Sigmoid colon (tissue), 7 donors: ENCODE results near the gene TPRKB. TPM values are rescaled to one million over a fixed set of nuclear protein-coding genes. Genes with fewer than 3 reads are reported as not detected.
"Not testable (repeated sequence)": the region's sequence is repeated elsewhere in the genome, so short reads cannot be mapped to it uniquely, and the experiment has no call there.

Experiments used
- DNase-seq: peaks from one replicate; pipeline ENCODE4 v3.0.0-alpha.2; 2019
- H3K27ac ChIP-seq, 4 donors: fragments of 200-600 bp; sonication (generic); one replicate each; pipeline ENCODE4 v1.5.1; 2016 to 2019; ENCODE audit warnings: mild to moderate bottlenecking in 1 of 4
- H3K27me3 ChIP-seq, 3 donors: fragments of 200-600 bp; sonication (generic); one replicate each; pipeline ENCODE4 v1.5.1; 2019; ENCODE audit warnings: mild to moderate bottlenecking in 1 of 3
- H3K36me3 ChIP-seq, 4 donors: fragments of 200-600 bp; sonication (generic); one replicate each; pipeline ENCODE4 v1.5.1; 2016 to 2019
- H3K4me1 ChIP-seq, 4 donors: fragments of 200-600 bp; sonication (generic); one replicate each; pipeline ENCODE4 v1.5.1; 2017 to 2019
- H3K4me3 ChIP-seq, 4 donors: fragments of 200-600 bp; sonication (generic); one replicate each; pipeline ENCODE4 v1.5.1; 2017 to 2019; ENCODE audit warnings: mild to moderate bottlenecking in 2 of 4, moderate library complexity in 1 of 4
- H3K9me3 ChIP-seq, 4 donors: fragments of 200-600 bp in 3 of 4; sonication (generic) in 3 of 4; one replicate each; pipeline versions ENCODE4 v1.5.1 to v1.6.1; 2013 to 2019
- CTCF ChIP-seq, 4 experiments: fragments of 450-650 bp in 3 of 4; fragments of 200-600 bp in 1 of 4; IDR thresholded peaks; one replicate each; pipeline ENCODE4 v1.5.1; 2016 to 2019; ENCODE audit warnings: antibody characterized with exemption in 4 of 4, mild to moderate bottlenecking in 3 of 4, moderate library complexity in 2 of 4
- EP300 ChIP-seq, 4 donors: sonication (generic); formaldehyde crosslinking; IDR thresholded peaks; one replicate each; pipeline ENCODE4 v1.6.1; 2017; ENCODE audit warnings: antibody characterized with exemption in 4 of 4
- POLR2A ChIP-seq, 2 donors: fragments of 450-650 bp; IDR thresholded peaks; one replicate each; pipeline ENCODE4 v1.6.1; 2016; ENCODE audit warnings: antibody characterized with exemption in 2 of 2, mild to moderate bottlenecking in 2 of 2, moderate library complexity in 2 of 2
- POLR2AphosphoS5 ChIP-seq, 4 donors: sonication (generic); formaldehyde crosslinking; IDR thresholded peaks; one replicate each; pipeline ENCODE4 v1.6.1; 2017; ENCODE audit warnings: antibody characterized with exemption in 4 of 4
- WGBS, 2 donors: extraction: QIAGEN DNeasy Blood & Tissue Kit; methylation state at CpG; one replicate each; pipeline ENCODE4 v1.1.7; 2013; 5-methylcytosine and 5-hydroxymethylcytosine counted together
- intact Hi-C: fragments of 100-400 bp; cut with DNase I; formaldehyde crosslinking; loops from one replicate; pipeline ENCODE4 v1.15.1; 2023
- polyA plus RNA-seq, 3 donors: library from polyadenylated mRNA; stranded (reverse); fragments of 200-250 nt; gene quantifications; one replicate each; pipeline ENCODE4 v1.2.3, GENCODE V29; 2013
- total RNA-seq, 4 donors: library from RNA; depleted of rRNA; stranded (reverse); fragments of >200 nt; gene quantifications; one replicate each; pipeline ENCODE4 v1.1.0, GENCODE V29; 2016
- donor health status: healthy with polysubstance abuse.
- donor health status: Bipolar disorder and iron deficiency.
- donor health status: healthy.

TPRKB gene
- total and polyA plus RNA-seq, 7 donors: 19.0 to 86.2 (median 45.9) TPM

GRCh38 chr2:73705091-73705490 is 32.1 kb downstream of the TPRKB start:
- TF ChIP-seq CTCF (IDR thresholded peaks at IDR 0.05) (no peak), POLR2AphosphoS5 (IDR thresholded peaks at IDR 0.05) (no peak), EP300 (IDR thresholded peaks at IDR 0.05) (no peak), POLR2A (IDR thresholded peaks at IDR 0.05) (no peak)
- H3K4me1 ChIP-seq: no peaks in the 10 kb centered on the region
- H3K27me3 ChIP-seq: no peaks in the 10 kb centered on the region
- H3K9me3 ChIP-seq: no peaks in the 10 kb centered on the region
- no peak overlapping the region for H3K4me3 ChIP-seq
- DNase-seq: no peak
- intact Hi-C loops: no loop called here
- 87 to 96% methylated on average over 7 of the region's 7 CpGs for WGBS, 2 donors
- H3K36me3 ChIP-seq: no peaks in the 10 kb centered on the region
- H3K27ac ChIP-seq: no peak overlapping the region

- 56 to 72% methylated on average over 6 of the region's 6 CpGs for WGBS, 2 donors
- H3K4me1 ChIP-seq: no peaks in the 10 kb centered on the region
- no peak for DNase-seq
- no peak overlapping the region for H3K4me3 ChIP-seq
- no peak for TF ChIP-seq EP300 (IDR thresholded peaks at IDR 0.05)
- no peak for TF ChIP-seq POLR2A (IDR thresholded peaks at IDR 0.05)
- no peak for TF ChIP-seq POLR2AphosphoS5 (IDR thresholded peaks at IDR 0.05)
- TF ChIP-seq CTCF (IDR thresholded peaks at IDR 0.05): no peak
- no peaks in the 10 kb centered on the region for H3K36me3 ChIP-seq
- H3K27me3 ChIP-seq: no peaks in the 10 kb centered on the region
- H3K27ac ChIP-seq: no peak overlapping the region
- intact Hi-C loops: no loop called here
- H3K9me3 ChIP-seq: no peaks in the 10 kb centered on the region
These were observed 32.9 kb downstream of the TPRKB start for GRCh38 chr2:73704285-73704684.

GRCh38 chr2:73703675-73704074 is 33.5 kb downstream of the TPRKB start:
- no peak for TF ChIP-seq POLR2AphosphoS5 (IDR thresholded peaks at IDR 0.05)
- TF ChIP-seq EP300 (IDR thresholded peaks at IDR 0.05): no peak
- no peak for TF ChIP-seq CTCF (IDR thresholded peaks at IDR 0.05)
- TF ChIP-seq POLR2A (IDR thresholded peaks at IDR 0.05): no peak
- Histone ChIP-seq H3K27ac (no peak overlapping the region), H3K27me3 (no peaks in the 10 kb centered on the region), H3K36me3 (no peaks in the 10 kb centered on the region), H3K4me3 (no peak overlapping the region), H3K9me3 (no peaks in the 10 kb centered on the region), H3K4me1 (no peaks in the 10 kb centered on the region)
- intact Hi-C loops: no loop called here
- no peak for DNase-seq
- 89 to 98% methylated on average over 5 of the region's 5 CpGs for WGBS, 2 donors

- H3K27me3 ChIP-seq, intact Hi-C loops, DNase-seq, H3K4me3 ChIP-seq, H3K9me3 ChIP-seq, H3K36me3 ChIP-seq, H3K4me1 ChIP-seq, H3K27ac ChIP-seq: not testable (repeated sequence)
- 75% methylated on average over 3 of the region's 3 CpGs for WGBS, 2 donors
These were observed 34.2 kb downstream of the TPRKB start for GRCh38 chr2:73702852-73703493.

- Histone ChIP-seq H3K27me3 (no peaks in the 10 kb centered on the region), H3K9me3 (no peaks in the 10 kb centered on the region), H3K4me1 (no peaks in the 10 kb centered on the region), H3K4me3 (no peak overlapping the region), H3K36me3 (no peaks in the 10 kb centered on the region), H3K27ac (no peak overlapping the region)
- TF ChIP-seq EP300 (IDR thresholded peaks at IDR 0.05) (no peak), CTCF (IDR thresholded peaks at IDR 0.05) (no peak), POLR2AphosphoS5 (IDR thresholded peaks at IDR 0.05) (no peak)
- 27 to 73% methylated on average over 8 of the region's 8 CpGs for WGBS, 2 donors
- DNase-seq: no peak
- intact Hi-C loops: no loop called here
These were observed 35.0 kb downstream of the TPRKB start for GRCh38 chr2:73701968-73702665.

- H3K4me1 ChIP-seq, H3K36me3 ChIP-seq, H3K4me3 ChIP-seq, H3K9me3 ChIP-seq, H3K27ac ChIP-seq, intact Hi-C loops, DNase-seq, H3K27me3 ChIP-seq: not testable (repeated sequence)
- 34 to 47% methylated on average over 3 of the region's 3 CpGs for WGBS, 2 donors
These were observed 35.7 kb downstream of the TPRKB start for GRCh38 chr2:73701448-73701765.
